ENCODE data around the gene ARID5A.

ARID5A gene

DNA sequence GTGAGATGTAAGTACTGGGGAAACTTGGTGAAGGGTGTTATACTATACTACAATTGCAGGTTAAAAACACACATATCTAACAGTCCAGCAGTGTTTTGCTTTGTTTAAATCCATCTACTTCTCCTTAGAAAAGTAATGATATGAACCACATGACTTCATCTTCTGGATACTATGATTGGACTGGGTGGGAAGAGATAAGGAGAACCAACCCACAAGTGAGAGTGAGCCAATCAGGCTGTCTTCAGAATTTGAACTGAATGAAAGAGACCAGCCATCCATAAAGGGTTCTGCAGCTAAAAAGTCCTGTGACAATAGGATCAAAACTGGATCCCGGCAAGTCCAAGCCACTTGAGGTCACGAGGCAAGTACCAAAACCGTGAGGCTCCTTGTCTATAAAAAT is 54.9 kb downstream of the ARID5A start:
- DNase-seq (ENCODE audit: low read depth in 1 of 2, low spot score in 1 of 2): no peak
- no peak overlapping the region for H3K4me3 ChIP-seq (replicated peaks; ENCODE audit: insufficient read depth, low read length)
- no peaks in the 10 kb centered on the region for H3K27me3 ChIP-seq (ENCODE audit: insufficient read depth, poor library complexity, severe bottlenecking)
- no peak overlapping the region for H3K27ac ChIP-seq (replicated peaks)
- TF ChIP-seq SPI1 (IDR thresholded peaks at IDR 0.05; ENCODE audit: borderline replicate concordance, low read depth): no peak

DNA sequence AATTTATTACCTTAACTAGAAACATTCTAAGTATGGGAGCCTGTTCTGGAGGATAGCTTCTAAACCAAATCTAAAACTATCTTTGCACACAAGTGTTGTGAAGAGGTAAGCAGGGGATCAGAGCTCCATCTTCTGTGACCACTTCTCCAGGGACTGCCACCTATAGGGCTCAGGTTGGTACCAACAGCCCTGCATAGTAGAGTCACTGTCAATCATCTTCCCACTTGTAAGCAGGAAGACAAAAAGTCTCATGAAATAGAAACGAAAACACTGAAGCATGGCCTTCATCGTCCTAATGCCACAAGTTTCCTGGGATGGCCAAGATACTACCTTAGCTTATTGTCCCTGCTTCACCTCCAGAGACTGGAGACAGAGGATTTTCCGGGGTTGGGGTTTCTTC is 57.7 kb downstream of the ARID5A start:
- H3K27me3 ChIP-seq (ENCODE audit: insufficient read depth, poor library complexity, severe bottlenecking): no peaks in the 10 kb centered on the region
- H3K27ac ChIP-seq (replicated peaks): no peak overlapping the region
- no peak for DNase-seq (ENCODE audit: low read depth in 1 of 2, low spot score in 1 of 2)
- TF ChIP-seq, protein P1, sequence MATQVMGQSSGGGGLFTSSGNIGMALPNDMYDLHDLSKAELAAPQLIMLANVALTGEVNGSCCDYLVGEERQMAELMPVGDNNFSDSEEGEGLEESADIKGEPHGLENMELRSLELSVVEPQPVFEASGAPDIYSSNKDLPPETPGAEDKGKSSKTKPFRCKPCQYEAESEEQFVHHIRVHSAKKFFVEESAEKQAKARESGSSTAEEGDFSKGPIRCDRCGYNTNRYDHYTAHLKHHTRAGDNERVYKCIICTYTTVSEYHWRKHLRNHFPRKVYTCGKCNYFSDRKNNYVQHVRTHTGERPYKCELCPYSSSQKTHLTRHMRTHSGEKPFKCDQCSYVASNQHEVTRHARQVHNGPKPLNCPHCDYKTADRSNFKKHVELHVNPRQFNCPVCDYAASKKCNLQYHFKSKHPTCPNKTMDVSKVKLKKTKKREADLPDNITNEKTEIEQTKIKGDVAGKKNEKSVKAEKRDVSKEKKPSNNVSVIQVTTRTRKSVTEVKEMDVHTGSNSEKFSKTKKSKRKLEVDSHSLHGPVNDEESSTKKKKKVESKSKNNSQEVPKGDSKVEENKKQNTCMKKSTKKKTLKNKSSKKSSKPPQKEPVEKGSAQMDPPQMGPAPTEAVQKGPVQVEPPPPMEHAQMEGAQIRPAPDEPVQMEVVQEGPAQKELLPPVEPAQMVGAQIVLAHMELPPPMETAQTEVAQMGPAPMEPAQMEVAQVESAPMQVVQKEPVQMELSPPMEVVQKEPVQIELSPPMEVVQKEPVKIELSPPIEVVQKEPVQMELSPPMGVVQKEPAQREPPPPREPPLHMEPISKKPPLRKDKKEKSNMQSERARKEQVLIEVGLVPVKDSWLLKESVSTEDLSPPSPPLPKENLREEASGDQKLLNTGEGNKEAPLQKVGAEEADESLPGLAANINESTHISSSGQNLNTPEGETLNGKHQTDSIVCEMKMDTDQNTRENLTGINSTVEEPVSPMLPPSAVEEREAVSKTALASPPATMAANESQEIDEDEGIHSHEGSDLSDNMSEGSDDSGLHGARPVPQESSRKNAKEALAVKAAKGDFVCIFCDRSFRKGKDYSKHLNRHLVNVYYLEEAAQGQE (IDR thresholded peaks at IDR 0.05; ENCODE audit: insufficient replicate concordance, low read depth): no peak
- TF ChIP-seq SPI1 (IDR thresholded peaks at IDR 0.05; ENCODE audit: borderline replicate concordance, low read depth) (no peak), GABPA (IDR thresholded peaks at IDR 0.05; ENCODE audit: low read depth) (no peak), POLR2AphosphoS5 (IDR thresholded peaks at IDR 0.05; ENCODE audit: low read depth) (no peak)
- TF ChIP-seq, protein P2, sequence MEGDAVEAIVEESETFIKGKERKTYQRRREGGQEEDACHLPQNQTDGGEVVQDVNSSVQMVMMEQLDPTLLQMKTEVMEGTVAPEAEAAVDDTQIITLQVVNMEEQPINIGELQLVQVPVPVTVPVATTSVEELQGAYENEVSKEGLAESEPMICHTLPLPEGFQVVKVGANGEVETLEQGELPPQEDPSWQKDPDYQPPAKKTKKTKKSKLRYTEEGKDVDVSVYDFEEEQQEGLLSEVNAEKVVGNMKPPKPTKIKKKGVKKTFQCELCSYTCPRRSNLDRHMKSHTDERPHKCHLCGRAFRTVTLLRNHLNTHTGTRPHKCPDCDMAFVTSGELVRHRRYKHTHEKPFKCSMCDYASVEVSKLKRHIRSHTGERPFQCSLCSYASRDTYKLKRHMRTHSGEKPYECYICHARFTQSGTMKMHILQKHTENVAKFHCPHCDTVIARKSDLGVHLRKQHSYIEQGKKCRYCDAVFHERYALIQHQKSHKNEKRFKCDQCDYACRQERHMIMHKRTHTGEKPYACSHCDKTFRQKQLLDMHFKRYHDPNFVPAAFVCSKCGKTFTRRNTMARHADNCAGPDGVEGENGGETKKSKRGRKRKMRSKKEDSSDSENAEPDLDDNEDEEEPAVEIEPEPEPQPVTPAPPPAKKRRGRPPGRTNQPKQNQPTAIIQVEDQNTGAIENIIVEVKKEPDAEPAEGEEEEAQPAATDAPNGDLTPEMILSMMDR (IDR thresholded peaks at IDR 0.05; ENCODE audit: insufficient read depth, low read length): no peak
- no peak overlapping the region for H3K4me3 ChIP-seq (replicated peaks; ENCODE audit: insufficient read depth, low read length)

DNA sequence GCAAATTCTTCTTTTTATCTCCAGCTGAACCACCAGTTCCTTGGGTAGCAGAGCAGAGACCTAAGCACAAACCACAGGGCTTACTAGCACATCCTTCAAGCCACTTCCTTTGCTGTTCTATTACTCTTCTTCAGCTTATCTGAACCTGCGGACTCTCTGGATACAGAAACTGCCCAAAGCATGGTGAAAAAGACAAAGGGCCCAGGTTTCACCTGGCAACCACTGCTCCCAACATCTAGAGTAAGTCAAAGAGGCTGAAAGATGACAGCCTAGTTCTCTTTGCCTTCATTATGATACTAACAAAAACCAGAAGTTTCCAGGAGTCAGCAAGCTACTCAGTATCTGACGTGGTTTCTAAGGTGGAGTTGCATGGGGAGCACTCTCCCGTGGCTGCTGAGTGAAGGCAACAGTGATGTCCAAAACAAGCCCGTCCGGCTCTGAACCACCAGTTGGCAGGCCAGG is 58.2 kb downstream of the ARID5A start:
- no peak for DNase-seq (ENCODE audit: low read depth in 1 of 2, low spot score in 1 of 2)
- no peak overlapping the region for H3K27ac ChIP-seq (replicated peaks)

DNA sequence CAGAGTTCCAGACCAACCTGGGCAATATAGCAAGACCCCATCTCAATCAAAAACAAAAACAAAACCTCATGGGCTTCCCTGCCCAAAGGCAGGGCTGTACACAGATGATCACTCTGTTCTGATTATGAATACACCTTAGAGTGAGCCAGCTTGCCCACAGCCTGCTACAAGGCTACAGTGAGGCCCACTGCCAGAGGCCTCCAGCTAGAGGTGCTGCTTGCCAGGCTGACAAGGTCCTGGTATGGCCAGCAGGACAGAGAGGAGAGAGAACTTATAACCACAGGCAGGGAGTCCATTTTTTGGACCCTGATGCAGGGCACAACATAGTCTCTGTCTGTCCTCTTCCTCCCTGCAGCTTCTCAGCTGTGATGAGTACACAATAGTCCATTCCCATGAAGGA is 60.0 kb downstream of the ARID5A start:
- DNase-seq (ENCODE audit: low read depth in 1 of 2, low spot score in 1 of 2): no peak

More for the DNA sequence above, 58.2 kb downstream of the ARID5A start:
- Histone ChIP-seq H3K27me3 (ENCODE audit: insufficient read depth, poor library complexity, severe bottlenecking) (no peaks in the 10 kb centered on the region), H3K4me3 (replicated peaks; ENCODE audit: insufficient read depth, low read length) (no peak overlapping the region)
- TF ChIP-seq, protein P1 (IDR thresholded peaks at IDR 0.05; ENCODE audit: insufficient replicate concordance, low read depth): no peak
- TF ChIP-seq, protein P2 (IDR thresholded peaks at IDR 0.05; ENCODE audit: insufficient read depth, low read length): no peak
- TF ChIP-seq GABPA (IDR thresholded peaks at IDR 0.05; ENCODE audit: low read depth) (no peak), SPI1 (IDR thresholded peaks at IDR 0.05; ENCODE audit: borderline replicate concordance, low read depth) (no peak), POLR2AphosphoS5 (IDR thresholded peaks at IDR 0.05; ENCODE audit: low read depth) (no peak)

More for the DNA sequence above, 60.0 kb downstream of the ARID5A start:
- H3K27ac ChIP-seq (replicated peaks): no peak overlapping the region
- no peak for TF ChIP-seq GABPA (IDR thresholded peaks at IDR 0.05; ENCODE audit: low read depth)
- no peak for TF ChIP-seq SPI1 (IDR thresholded peaks at IDR 0.05; ENCODE audit: borderline replicate concordance, low read depth)
- TF ChIP-seq, protein P2 (IDR thresholded peaks at IDR 0.05; ENCODE audit: insufficient read depth, low read length): no peak
- no peak for TF ChIP-seq POLR2AphosphoS5 (IDR thresholded peaks at IDR 0.05; ENCODE audit: low read depth)
- TF ChIP-seq, protein P1 (IDR thresholded peaks at IDR 0.05; ENCODE audit: insufficient replicate concordance, low read depth): no peak
- H3K4me3 ChIP-seq (replicated peaks; ENCODE audit: insufficient read depth, low read length): no peak overlapping the region
- H3K27me3 ChIP-seq (ENCODE audit: insufficient read depth, poor library complexity, severe bottlenecking): no peaks in the 10 kb centered on the region

All from HL-60 (cell line).